DMS53 (cell line): ENCODE measurements around the gene RIF1.

Source experiments
- DNase-seq: peaks from one replicate; lab custom pipeline; 2025; lab: John Stamatoyannopoulos, UW

Gene RIF1

GRCh38 chr2:151520976-151521375 lies 111.3 kb downstream of the RIF1 start:
- DNase-seq: no peak

GRCh38 chr2:151522556-151522955 lies 112.9 kb downstream of the RIF1 start:
- no peak for DNase-seq

- DNase-seq: no peak
These were observed 114.1 kb downstream of the RIF1 start for GRCh38 chr2:151523850-151524249.

- no peak for DNase-seq
These were observed 116.2 kb downstream of the RIF1 start for GRCh38 chr2:151525821-151526373.

- no peak for DNase-seq
These were observed 116.9 kb downstream of the RIF1 start for GRCh38 chr2:151526572-151527090.
